ENCODE measurements around the gene MACROD2.
"Not testable (repeated sequence)": the region's sequence is repeated elsewhere in the genome, so short reads cannot be mapped to it uniquely, and the experiment has no call there.

MACROD2 gene

DNA sequence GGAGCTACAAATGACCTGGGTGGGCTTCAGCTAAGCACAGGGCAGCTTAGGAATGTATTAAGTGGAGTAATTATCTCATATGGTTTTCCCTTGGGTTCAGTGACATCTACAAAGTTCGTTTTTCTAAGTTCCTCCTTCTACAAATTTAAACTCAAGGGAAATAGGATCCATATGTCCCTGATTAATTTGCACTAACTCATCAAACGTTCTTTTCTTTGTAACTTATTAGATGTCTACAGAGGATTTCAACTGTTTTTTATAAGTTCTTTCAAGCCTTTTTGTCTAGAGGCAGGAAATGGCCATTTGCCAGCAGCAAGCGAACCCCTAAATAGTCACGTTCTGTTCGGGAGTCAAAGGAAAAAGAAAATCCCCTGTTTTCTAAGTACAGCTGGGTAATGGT is 1517.6 kb downstream of the MACROD2 start:
- no peak for DNase-seq

DNA sequence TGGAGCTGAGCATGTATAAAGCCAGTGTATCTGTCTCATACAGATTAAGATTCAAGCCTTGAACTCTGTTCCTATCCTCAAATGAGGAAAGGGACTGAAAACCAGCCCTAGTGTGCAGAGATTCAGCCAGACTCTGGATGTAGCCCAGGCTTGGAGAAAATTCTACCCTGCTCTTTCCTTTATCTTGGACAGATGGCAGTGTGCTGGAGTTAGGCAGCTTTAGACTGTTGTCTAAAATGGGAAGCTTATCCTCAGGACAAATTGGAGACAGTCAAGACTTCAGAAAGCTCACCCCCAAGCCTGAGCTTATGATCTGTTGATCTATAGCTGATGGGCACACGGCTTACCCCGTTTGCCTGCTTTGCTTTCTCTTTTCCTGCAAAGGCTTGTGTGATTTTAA is 1520.4 kb downstream of the MACROD2 start:
- DNase-seq, result no peak

DNA sequence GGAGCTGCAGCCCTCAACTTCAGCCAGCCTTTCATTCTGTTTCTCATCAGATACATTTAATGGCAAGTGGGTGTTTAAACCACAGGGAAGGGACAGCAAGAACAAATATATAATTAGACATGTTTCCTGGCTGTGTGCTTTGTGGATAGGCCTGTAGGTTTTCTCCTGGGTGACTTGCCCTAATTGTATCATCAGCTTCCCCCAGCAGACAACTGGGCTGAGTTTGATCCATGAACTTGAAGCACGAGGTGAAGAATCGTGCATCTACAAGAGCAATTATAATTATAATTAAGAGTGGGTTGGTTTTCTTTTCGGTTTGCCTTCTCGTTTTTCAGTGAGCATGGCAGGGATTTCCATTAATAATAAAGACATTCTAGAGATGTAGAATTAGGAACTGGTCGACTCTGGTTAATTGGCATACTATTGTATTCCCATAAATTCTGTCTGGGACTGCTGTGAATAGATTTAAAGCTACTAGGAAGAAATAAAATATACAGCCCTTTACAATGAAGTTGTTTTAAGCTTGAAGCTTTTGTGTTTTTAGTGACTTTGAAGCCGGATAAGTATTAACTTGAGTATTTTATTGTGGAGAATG is 1525.7 kb downstream of the MACROD2 start:
- no peak for DNase-seq

DNA sequence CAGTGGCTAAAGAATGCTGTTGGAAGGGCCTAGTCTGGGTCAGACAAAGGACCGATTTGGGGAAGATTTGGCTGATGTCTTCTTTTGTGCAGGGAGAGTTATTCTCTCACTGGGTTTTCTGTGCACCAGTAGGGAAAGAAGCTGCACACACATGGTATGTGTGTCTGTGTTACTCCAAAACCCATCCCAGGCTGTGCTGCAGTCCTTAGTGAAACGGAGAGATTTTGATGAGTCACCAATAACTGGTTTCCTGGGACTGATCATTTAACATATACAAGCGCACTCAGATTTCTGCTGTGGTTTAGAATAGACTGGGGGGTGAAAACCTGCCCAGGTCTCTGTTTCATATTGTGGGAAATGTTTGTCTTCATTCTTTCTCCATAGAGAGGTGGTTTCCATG is 1528.1 kb downstream of the MACROD2 start:
- no peak for DNase-seq

DNA sequence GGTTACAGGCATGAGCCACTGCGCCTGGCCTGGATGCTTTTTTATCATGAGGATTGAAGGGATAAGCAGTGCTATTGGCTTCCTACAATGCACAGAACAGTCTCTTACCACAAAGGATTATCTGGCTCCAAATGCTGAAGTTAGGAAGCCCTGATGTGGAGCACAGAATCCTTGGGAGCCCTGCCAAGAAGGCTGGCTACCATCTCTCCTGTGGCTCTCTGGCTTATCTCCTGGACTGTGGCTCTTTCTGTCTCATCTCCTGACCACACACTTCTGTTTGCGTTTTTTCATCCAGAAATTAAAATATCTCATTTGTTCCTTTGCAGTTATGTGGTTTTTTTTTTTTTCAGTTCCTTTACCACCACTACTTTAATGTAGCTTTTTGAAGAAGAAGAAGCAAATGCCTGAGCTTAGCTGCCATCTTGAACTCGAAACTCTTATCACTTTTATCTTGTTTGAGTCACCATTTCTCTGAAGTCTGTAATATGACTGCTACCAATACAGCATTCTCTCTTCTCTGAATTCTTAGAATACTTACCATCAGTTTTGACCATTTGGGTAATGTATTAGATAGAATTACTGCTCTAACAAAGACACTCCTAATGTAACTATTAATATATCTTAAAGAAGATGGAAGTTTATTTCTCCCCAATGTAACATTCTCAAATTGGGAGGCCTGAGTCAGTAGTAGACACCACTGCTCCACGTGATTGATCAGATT is 1533.2 kb downstream of the MACROD2 start:
- DNase-seq, result no peak

DNA sequence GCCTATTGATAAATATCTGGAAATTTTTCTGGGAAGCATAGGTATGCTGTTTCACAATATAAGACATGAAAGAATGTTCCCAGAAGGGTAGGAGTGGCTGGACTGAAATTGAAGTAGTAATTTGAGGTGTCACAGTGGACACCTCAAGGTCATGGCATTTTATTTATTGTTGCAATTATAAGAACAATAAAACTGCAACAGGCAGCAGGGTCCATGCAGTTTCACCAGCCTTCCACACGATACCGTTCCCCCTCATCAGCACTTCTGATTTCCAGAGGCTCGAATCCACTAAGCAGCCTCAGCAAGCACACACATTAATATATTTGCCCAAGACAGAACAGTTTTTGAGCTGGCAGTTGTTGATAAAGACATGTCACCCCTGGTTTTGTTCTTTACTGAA is 1540.5 kb downstream of the MACROD2 start:
- no peak for DNase-seq

DNA sequence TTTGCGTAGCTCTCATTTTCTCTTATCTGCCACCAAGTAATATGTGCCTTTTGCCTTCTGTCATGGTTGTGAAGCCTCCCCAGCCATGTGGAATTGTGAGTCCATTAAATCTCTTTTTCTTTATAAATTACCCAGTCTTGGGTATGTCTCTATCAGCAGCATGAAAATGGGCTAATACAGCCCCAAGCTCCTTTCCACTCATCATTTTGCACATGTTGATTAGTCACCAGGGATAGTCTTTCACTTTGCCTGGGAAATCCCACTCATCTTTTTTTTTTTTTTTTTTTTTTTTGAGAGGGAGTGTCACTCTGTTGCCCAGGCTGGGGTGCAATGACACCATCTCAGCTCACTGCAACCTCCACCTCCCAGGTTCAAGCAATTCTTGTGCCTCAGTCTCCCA is 1541.9 kb downstream of the MACROD2 start:
- DNase-seq, result not testable (repeated sequence)

DNA sequence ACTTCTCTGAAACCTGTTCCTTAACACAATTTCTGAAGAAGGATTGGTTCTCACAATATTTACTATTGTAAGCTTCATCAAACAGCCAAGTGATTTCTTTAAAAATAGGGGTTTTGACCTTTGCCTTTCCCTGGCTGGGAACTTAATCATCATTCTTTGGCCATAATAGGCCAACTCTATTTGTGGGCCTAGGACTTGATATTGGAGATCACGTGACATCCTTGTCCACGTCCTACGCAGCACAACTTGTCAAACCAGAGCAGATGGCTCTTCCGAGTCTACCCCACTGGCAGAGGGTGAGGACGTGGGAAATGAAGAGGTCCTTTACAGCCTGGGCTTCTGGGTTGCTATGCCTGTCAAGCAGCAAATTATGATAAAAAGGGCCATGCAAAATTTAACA is 1547.3 kb downstream of the MACROD2 start:
- DNase-seq, result no peak

DNA sequence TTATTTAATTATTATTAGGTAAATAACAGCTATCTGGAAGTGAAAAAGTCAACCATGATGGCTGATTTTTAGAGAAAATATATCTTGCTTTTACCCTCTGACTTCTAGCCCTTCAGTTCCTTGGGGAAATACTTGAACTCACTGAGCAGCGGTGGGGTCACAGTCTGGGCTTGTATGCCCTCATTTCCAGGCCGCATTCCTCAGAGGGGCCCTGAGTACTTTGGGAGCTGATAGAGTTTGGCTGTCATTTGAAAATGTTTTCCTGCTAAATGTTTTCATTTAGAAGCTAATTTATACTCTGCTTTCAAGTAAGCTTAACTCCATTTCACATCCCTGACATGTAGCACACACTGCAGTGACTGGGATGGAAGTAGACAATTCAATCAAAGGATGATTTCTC is 1549.4 kb downstream of the MACROD2 start:
- DNase-seq, result no peak

DNA sequence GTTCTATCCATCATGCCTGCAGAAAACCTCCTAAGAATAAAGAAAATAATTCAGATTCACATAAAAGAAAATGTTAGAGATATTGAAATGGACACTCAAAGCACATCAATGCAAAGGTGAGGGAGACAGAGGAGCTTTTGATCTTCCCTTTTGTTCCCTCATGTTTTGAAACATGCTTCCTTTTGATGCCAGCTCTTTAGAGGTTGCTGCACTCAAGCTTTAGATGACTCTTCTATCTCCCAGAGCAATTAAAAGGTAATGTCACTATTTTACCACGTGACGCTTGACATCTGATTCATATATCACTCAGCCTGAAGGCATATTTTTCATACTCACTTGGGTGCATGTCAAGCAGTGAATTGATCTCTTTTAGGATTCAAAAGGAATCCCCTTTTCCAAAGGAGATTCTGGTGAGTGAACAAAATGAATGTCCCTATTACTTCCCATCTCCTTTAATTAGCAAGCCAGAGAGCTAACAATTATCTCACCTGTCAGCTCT is 1551.3 kb downstream of the MACROD2 start:
- no peak for DNase-seq

DNA sequence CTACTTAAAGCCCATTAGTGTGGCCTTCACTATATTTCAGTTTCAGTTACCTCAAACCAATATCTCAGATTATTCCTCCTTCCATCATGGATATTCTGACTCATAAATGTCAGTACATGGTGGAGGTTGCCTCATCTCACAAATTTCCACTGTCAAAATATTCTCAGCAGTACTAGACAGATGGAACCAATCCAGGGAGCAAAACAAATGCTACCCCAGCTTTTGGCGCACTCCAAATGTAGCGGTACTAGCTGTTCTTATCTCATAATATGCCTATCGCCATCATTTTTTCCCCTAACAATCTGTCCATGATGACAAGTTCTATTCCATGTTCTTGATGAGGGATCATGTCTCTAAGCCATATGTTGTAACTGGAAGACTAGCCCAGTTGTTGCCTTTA is 1551.8 kb downstream of the MACROD2 start:
- no peak for DNase-seq

DNA sequence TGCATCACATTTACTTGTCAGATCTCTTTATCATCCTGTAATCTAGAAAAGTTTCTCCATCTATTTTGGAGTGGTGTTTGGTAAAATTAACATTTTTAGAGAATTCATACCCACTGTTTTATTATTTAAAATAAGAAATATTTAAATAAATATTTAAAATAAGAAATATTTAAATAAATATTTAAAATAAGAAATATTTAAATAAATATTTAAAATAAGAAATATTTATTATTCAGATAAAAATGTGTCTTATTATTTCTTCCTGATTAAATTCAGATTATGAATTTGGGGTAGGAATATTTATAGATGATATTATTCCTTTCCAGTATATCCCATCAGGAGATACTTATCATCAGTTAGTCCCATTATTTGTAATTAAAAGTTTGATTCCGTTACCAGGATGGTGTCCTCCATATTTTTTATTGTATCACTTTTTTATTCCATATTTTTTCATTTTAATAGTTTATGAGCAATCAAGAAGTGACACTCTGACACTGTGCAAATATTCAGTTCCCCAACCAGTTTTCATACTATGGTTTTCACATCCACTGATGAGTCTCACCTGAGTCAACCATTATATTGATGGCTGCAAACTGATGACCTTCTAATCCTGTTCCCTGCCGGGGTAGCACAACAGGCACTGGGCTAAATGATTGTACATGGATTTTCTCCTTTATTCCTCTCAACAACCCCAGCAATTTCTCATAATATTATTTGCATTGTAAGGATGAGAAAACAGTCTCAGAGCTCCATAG is 1555.0 kb downstream of the MACROD2 start:
- no peak for DNase-seq

DNA sequence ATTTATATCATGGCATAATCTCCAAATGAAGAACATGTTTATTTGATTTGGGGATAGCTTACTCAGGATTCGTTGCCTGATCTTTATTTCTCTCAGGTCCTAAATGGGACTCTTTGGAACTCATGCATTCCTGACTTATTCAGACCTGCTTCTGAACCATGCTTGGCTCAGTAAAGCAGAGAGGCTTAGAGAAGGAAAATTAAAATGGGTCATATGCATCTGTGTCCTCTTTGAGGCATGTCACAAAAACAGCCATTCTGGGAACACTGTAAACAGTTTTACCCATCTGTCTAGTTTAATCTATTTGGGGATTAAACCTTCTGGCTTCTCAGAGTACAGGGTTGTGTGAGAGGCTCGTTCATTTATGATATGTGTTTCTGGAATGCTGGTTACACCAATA is 1560.6 kb downstream of the MACROD2 start:
- no peak for DNase-seq

DNA sequence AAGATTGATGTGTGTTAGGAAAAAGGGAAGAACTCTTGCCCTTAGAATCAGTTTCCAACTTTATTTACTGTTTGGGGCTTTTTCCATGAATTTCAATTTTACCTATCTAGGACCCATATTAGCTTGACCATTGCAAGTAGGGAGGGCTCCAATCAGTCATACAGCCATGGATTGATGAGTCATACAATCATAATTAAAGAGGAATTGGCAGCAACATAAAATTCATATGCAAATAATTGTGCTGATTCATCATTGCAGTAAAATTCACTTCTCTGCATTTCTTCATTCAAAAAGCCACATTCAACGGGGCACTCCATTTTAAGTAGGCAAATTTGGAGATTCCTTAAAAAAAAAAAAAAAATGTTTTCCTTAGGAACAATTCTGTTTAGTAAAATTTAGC is 1561.6 kb downstream of the MACROD2 start:
- no peak for DNase-seq

DNA sequence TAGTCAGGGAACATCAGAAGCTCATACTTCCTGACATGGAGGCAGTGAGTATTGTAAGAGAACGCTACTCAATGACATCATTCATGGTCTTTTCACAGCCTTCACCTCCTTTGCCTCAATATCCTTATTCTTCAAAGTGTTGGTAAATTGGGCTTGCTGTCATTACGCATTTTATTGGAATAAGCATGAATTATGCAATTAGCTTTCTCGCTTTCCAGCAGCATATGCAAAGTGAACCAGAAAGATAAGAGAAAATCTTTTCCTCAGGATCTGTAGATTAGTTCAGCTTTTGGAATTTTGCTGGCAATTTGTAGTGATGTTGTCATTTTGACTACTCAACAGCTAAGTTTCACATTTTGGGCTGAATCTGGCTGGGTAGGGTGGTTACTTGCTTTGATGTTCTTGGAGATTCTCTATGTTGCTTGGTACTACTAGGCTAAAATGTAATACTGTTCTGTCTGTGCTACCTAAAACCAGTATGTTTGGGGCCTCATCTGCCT is 1565.8 kb downstream of the MACROD2 start:
- DNase-seq, result no peak

DNA sequence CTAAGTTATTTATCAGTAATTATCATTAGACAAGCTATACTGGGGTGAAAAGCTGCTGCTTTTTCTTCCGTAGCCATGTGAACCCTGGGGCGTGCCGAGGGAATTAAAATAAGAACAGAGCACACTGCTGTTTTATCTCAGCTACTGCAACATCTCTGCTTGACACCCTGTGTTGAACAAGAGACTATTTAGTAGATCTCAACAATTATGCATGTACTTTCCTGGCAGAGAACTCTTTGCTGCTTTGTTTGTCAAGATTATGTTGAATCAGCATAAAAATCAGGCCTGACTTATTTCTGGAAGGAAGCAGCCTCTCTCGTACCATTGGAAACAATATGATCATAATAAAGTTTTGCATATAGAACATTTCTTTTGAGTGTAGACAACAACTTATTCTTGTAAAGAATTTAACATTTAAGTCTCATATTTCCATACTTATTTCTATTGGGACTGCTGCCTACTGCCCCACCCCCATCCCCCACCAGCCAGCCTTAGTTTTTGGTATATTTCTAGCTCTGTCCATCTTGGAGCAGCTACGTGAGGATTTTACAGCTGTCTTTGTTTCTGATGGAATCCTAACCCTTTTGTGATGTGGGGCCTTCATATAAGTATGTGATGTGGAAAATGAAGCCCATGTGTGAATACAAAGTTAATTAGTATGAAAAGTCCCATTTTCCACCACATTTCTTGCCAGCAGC is 1566.5 kb downstream of the MACROD2 start:
- no peak for DNase-seq

DNA sequence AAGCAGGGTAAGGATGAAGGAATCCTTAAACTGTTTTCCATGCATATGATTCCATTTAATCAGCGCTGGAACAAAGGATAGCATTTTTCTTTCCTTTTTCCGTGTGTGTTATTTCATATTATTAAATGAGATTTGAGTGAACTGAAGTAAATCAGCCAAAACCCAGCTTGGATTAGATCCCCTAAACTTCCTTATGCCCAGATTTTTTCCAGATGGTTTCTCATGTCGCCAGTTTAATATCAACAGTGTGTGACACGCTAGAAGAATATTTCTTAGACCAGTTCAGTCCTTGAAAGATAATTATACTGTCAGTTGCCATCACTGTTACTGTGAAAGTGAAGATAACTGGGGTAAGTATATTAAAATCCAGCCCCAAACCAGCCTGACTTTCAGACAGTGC is 1568.5 kb downstream of the MACROD2 start:
- no peak for DNase-seq

DNA sequence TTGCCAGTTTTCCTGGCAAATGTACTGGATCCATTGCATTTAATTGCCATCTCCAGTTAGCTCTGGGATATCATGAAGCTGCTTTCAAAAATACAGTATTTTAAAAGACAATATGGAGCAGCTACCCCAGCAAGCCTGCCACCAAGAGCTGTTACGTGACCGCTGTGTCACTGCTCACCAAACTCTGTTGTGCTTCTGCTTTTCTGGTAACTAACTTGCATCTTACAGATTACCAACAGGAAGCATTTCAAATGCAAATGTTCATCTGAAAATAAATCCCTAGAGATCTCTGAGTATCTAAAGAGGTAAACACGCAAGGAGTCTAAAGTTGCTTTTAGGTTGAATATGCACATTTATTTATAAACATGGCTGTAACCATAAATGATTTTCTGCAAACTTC is 1569.7 kb downstream of the MACROD2 start:
- no peak for DNase-seq

DNA sequence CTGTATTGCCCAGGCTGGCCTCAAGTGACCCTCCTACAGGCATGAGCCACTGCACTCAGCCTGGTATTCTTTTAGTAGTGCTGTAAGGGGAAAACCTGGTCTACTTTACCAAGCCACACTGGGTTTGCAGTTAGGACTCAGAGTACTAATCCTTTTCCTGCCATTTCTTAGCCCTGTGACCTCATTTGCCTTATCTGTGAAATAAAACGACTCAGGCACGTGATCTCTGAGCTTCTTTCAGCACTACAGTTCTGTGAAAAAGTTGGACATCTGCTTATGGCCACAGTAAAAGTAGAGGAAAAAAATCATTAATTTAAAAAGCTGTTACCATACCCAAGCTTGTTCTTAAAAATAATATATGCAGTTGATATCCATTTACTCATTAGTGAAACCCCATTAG is 1570.5 kb downstream of the MACROD2 start:
- no peak for DNase-seq

DNA sequence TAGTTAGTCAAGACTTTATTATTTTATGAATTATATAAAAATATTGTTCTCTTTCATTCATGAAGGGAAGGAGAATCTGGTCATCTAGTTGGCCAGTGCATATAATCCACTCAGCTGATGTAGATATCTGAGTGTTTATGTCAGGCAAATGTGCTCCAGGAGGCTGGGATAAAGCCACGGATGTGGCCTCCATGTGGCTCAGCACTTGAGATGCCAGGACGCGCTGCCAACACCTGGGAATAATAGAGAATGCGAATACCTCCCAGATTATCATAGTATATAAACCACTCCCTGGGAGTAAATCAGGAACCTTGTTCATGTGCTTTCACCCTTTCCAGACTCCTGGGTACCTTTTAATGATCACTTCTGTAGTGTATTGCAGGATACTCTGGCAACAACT is 1571.9 kb downstream of the MACROD2 start:
- no peak for DNase-seq

DNA sequence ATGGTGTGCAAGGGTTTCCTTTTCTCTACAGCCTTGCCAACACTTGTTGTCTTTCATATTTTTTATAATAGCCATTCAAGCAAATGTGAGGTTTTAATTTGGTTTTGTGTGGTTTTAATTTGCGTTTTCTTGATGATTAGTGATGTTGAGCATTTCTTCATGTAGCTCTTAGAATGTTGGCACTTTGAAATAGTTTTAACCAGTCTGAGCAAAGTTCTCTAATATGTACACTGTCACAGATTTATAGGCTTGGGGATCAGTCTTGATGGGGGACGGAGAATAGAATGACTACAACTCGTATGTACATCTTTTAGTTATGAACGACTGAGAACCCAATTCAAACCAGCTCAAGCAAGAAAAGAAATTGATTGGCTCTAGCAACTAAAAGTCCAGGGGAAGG is 1574.8 kb downstream of the MACROD2 start:
- no peak for DNase-seq

DNA sequence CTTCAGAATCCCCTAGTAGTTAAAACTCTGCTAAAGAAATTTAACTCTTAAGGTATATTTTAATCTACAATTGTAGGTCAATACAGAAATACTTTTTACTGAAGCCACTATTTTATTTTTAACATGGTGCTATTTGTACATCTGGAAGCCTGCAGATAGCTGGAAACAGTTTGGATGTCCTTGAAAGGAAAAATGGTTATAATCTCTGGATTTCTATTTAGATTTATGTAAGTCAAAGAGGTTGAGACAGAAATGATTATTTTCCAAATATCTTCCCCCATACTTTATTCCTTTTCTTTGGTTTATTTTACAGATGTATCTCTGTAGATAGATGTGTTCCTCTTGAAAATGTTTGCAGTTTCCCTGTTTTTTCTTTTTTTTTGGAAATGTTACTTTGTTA is 1575.7 kb downstream of the MACROD2 start:
- DNase-seq, result no peak

DNA sequence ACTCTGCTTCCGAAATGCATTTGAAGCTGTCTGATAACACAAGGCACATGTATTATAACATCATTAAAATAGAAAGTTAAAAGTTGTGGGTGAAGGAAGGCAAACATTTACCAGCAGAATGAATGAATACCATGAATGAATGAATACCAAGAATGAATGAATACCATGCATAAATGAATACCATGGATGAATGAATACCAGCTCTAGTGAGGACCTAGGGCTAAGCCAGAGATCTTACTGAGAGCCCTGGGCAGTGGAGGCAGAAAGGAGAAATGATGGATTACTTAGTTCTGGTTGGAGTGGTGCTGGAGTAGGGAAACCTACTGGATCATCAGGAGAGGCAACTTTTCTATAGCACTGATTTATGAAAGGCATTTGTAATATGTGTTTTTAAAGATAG is 1579.9 kb downstream of the MACROD2 start:
- DNase-seq, result no peak
